Measurements from ENCODE around the gene FAM120C. TPM values are rescaled to one million over a fixed set of nuclear protein-coding genes. Genes with fewer than 3 reads are reported as not detected.

The FAM120C gene
- total RNA-seq, 1 donor from 2014 or later, result 6.9 TPM

GRCh38 chrX:54048412-54048811 lies 134.6 kb downstream of the FAM120C start:
- Histone ChIP-seq H3K9me3 (ENCODE audit: insufficient read depth, low read depth, low read length) (no peaks in the 10 kb centered on the region), H3K4me3 (ENCODE audit: insufficient read depth, low read depth, low read length) (no peak overlapping the region), H2AFZ (ENCODE audit: low read depth, low read length) (no peak overlapping the region), H3K27ac (ENCODE audit: low read depth, low read length) (no peak overlapping the region), H3K4me1 (ENCODE audit: insufficient read depth, low read length) (no peaks in the 10 kb centered on the region), H4K20me1 (ENCODE audit: insufficient read depth, low read length) (no peaks in the 10 kb centered on the region), H3K27me3 (ENCODE audit: insufficient read depth, low read length) (no peaks in the 10 kb centered on the region), H3K36me3 (ENCODE audit: insufficient read depth, low read length) (no peaks in the 10 kb centered on the region), H3K4me2 (ENCODE audit: low read length) (no peak overlapping the region), H3K79me2 (ENCODE audit: insufficient read depth, low read length) (peaks cover 4% of the 10 kb centered on the region), H3K9ac (ENCODE audit: low read length) (no peak overlapping the region)
- H3K4me3 Mint-ChIP-seq (ENCODE audit: unreplicated experiment), result no peak overlapping the region
- no peaks in the 10 kb centered on the region for H3K36me3 Mint-ChIP-seq (ENCODE audit: low read depth, unreplicated experiment)
- no peaks in the 10 kb centered on the region for H3K9me3 Mint-ChIP-seq (ENCODE audit: unreplicated experiment)
- H3K27ac Mint-ChIP-seq (ENCODE audit: unreplicated experiment), result no peak overlapping the region
- H3K4me1 Mint-ChIP-seq (ENCODE audit: low read depth, unreplicated experiment), result no peaks in the 10 kb centered on the region
- no peak for FAIRE-seq
- no peak for DNase-seq (ENCODE audit: low read depth)
- TF ChIP-seq EZH2 (IDR thresholded peaks at IDR 0.05; ENCODE audit: insufficient read depth, low read length) (no peak), CTCF (IDR thresholded peaks at IDR 0.05; ENCODE audit: insufficient read depth, low read depth, low read length) (no peak)
- no peaks in the 10 kb centered on the region for H3K27me3 Mint-ChIP-seq (ENCODE audit: low read depth, unreplicated experiment)

GRCh38 chrX:54045563-54046228 lies 137.4 kb downstream of the FAM120C start:
- no peak overlapping the region for H3K4me2 ChIP-seq (ENCODE audit: low read length)
- peaks cover 13% of the 10 kb centered on the region for H3K79me2 ChIP-seq (ENCODE audit: insufficient read depth, low read length)
- H3K9ac ChIP-seq (ENCODE audit: low read length), result no peak overlapping the region
- FAIRE-seq, result peak; percentile 60
- no peak for DNase-seq (ENCODE audit: low read depth)
- H2AFZ ChIP-seq (ENCODE audit: low read depth, low read length), result no peak overlapping the region
- H3K27ac Mint-ChIP-seq (ENCODE audit: unreplicated experiment), result peak overlapping the region; percentile 96
- H4K20me1 ChIP-seq (ENCODE audit: insufficient read depth, low read length), result no peaks in the 10 kb centered on the region
- no peaks in the 10 kb centered on the region for H3K9me3 ChIP-seq (ENCODE audit: insufficient read depth, low read depth, low read length)
- H3K27me3 ChIP-seq (ENCODE audit: insufficient read depth, low read length), result no peaks in the 10 kb centered on the region
- H3K4me1 ChIP-seq (ENCODE audit: insufficient read depth, low read length), result peaks cover 4% of the 10 kb centered on the region
- no peaks in the 10 kb centered on the region for H3K4me1 Mint-ChIP-seq (ENCODE audit: low read depth, unreplicated experiment)
- H3K4me3 ChIP-seq (ENCODE audit: insufficient read depth, low read depth, low read length), result no peak overlapping the region
- H3K27me3 Mint-ChIP-seq (ENCODE audit: low read depth, unreplicated experiment), result no peaks in the 10 kb centered on the region
- TF ChIP-seq CTCF (IDR thresholded peaks at IDR 0.05; ENCODE audit: insufficient read depth, low read depth, low read length) (no peak), EZH2 (IDR thresholded peaks at IDR 0.05; ENCODE audit: insufficient read depth, low read length) (no peak)
- H3K9me3 Mint-ChIP-seq (ENCODE audit: unreplicated experiment), result no peaks in the 10 kb centered on the region
- H3K36me3 Mint-ChIP-seq (ENCODE audit: low read depth, unreplicated experiment), result peaks cover 2% of the 10 kb centered on the region
- H3K27ac ChIP-seq (ENCODE audit: low read depth, low read length), result no peak overlapping the region
- H3K4me3 Mint-ChIP-seq (ENCODE audit: unreplicated experiment), result peak overlapping the region; percentile 86
- H3K36me3 ChIP-seq (ENCODE audit: insufficient read depth, low read length), result no peaks in the 10 kb centered on the region

- peak overlapping the region; percentile 96 for H3K27ac Mint-ChIP-seq (ENCODE audit: unreplicated experiment)
- H3K4me3 Mint-ChIP-seq (ENCODE audit: unreplicated experiment), result peak overlapping the region; percentile 86
- Histone ChIP-seq H2AFZ (ENCODE audit: low read depth, low read length) (peak overlapping the region; percentile 58), H3K27me3 (ENCODE audit: insufficient read depth, low read length) (no peaks in the 10 kb centered on the region), H3K79me2 (ENCODE audit: insufficient read depth, low read length) (peaks cover 13% of the 10 kb centered on the region), H3K4me2 (ENCODE audit: low read length) (peak overlapping the region; percentile 97), H3K9ac (ENCODE audit: low read length) (peak overlapping the region; percentile 98), H3K9me3 (ENCODE audit: insufficient read depth, low read depth, low read length) (no peaks in the 10 kb centered on the region), H3K4me1 (ENCODE audit: insufficient read depth, low read length) (peaks cover 4% of the 10 kb centered on the region), H4K20me1 (ENCODE audit: insufficient read depth, low read length) (no peaks in the 10 kb centered on the region), H3K36me3 (ENCODE audit: insufficient read depth, low read length) (no peaks in the 10 kb centered on the region), H3K27ac (ENCODE audit: low read depth, low read length) (peak overlapping the region; percentile 79), H3K4me3 (ENCODE audit: insufficient read depth, low read depth, low read length) (peak overlapping the region; percentile 94)
- FAIRE-seq, result no peak
- H3K36me3 Mint-ChIP-seq (ENCODE audit: low read depth, unreplicated experiment), result peaks cover 3% of the 10 kb centered on the region
- no peaks in the 10 kb centered on the region for H3K9me3 Mint-ChIP-seq (ENCODE audit: unreplicated experiment)
- DNase-seq (ENCODE audit: low read depth), result no peak
- no peaks in the 10 kb centered on the region for H3K27me3 Mint-ChIP-seq (ENCODE audit: low read depth, unreplicated experiment)
- no peaks in the 10 kb centered on the region for H3K4me1 Mint-ChIP-seq (ENCODE audit: low read depth, unreplicated experiment)
- TF ChIP-seq EZH2 (IDR thresholded peaks at IDR 0.05; ENCODE audit: insufficient read depth, low read length), result no peak
- no peak for TF ChIP-seq CTCF (IDR thresholded peaks at IDR 0.05; ENCODE audit: insufficient read depth, low read depth, low read length)
These were observed 138.1 kb downstream of the FAM120C start for GRCh38 chrX:54044877-54045338.

Measured in astrocyte (in vitro differentiated cells and primary cell).